NCI-H82 treated with DMSO at 0.1 percent for 48 hours (cell line): ENCODE measurements around the gene MALRD1.

Experiments
- DNase-seq: peaks from one replicate; lab custom pipeline; 2025; ENCODE audit not compliant: unreplicated experiment; lab: John Stamatoyannopoulos, UW

The MALRD1 gene

GRCh38 chr10:19221216-19221615 lies 172.6 kb downstream of the MALRD1 start:
- DNase-seq: no peak

GRCh38 chr10:19226025-19226424 lies 177.4 kb downstream of the MALRD1 start:
- DNase-seq: no peak

- no peak for DNase-seq
Observed at GRCh38 chr10:19231034-19231433, 182.4 kb downstream of the MALRD1 start.

GRCh38 chr10:19245889-19246752 lies 197.5 kb downstream of the MALRD1 start:
- DNase-seq: peak; percentile 75

GRCh38 chr10:19247843-19248242 lies 199.2 kb downstream of the MALRD1 start:
- DNase-seq: no peak

GRCh38 chr10:19250546-19250945 lies 201.9 kb downstream of the MALRD1 start:
- no peak for DNase-seq

GRCh38 chr10:19252531-19252930 lies 203.9 kb downstream of the MALRD1 start:
- no peak for DNase-seq

- no peak for DNase-seq
Observed at GRCh38 chr10:19256331-19256730, 207.7 kb downstream of the MALRD1 start.

GRCh38 chr10:19263262-19263661 lies 214.7 kb downstream of the MALRD1 start:
- no peak for DNase-seq

GRCh38 chr10:19283285-19283684 lies 234.7 kb downstream of the MALRD1 start:
- no peak for DNase-seq

GRCh38 chr10:19283786-19284185 lies 235.2 kb downstream of the MALRD1 start:
- DNase-seq: no peak

GRCh38 chr10:19290770-19291169 lies 242.2 kb downstream of the MALRD1 start:
- DNase-seq: no peak

- DNase-seq: no peak
Observed at GRCh38 chr10:19294233-19294632, 245.6 kb downstream of the MALRD1 start.

GRCh38 chr10:19299645-19300044 lies 251.0 kb downstream of the MALRD1 start:
- no peak for DNase-seq

GRCh38 chr10:19302117-19302516 lies 253.5 kb downstream of the MALRD1 start:
- no peak for DNase-seq

- no peak for DNase-seq
Observed at GRCh38 chr10:19310066-19310465, 261.5 kb downstream of the MALRD1 start.

GRCh38 chr10:19316204-19316870 lies 267.7 kb downstream of the MALRD1 start:
- DNase-seq: no peak

- DNase-seq: no peak
Observed at GRCh38 chr10:19317952-19318351, 269.4 kb downstream of the MALRD1 start.

GRCh38 chr10:19325581-19325980 lies 277.0 kb downstream of the MALRD1 start:
- no peak for DNase-seq

- no peak for DNase-seq
Observed at GRCh38 chr10:19328582-19328981, 280.0 kb downstream of the MALRD1 start.

- no peak for DNase-seq
Observed at GRCh38 chr10:19329475-19329874, 280.9 kb downstream of the MALRD1 start.

- no peak for DNase-seq
Observed at GRCh38 chr10:19332304-19332703, 283.7 kb downstream of the MALRD1 start.
